ENCODE results near the gene RAB1B. TPM values are rescaled to one million over a fixed set of nuclear protein-coding genes. Genes with fewer than 3 reads are reported as not detected.

Gene RAB1B
- total RNA-seq, 1 donor from 2014 or later = 85.4 TPM

- no peak for DNase-seq
- Mint-ChIP-seq H3K9me3 (ENCODE audit: unreplicated experiment) (peaks cover 7% of the 10 kb centered on the region), H3K4me1 (ENCODE audit: low read depth, unreplicated experiment) (peaks cover 41% of the 10 kb centered on the region), H3K36me3 (ENCODE audit: unreplicated experiment) (no peaks in the 10 kb centered on the region), H3K27me3 (ENCODE audit: unreplicated experiment) (peaks cover 5% of the 10 kb centered on the region), H3K27ac (ENCODE audit: unreplicated experiment) (no peak overlapping the region), H3K4me3 (ENCODE audit: unreplicated experiment) (peak overlapping the region; percentile 53)
- no peak for TF ChIP-seq CTCF (IDR thresholded peaks at IDR 0.05; ENCODE audit: partially characterized antibody, unreplicated experiment)
Observed at GRCh38 chr11:66231561-66231960, 36.9 kb upstream of the RAB1B start.

DNA sequence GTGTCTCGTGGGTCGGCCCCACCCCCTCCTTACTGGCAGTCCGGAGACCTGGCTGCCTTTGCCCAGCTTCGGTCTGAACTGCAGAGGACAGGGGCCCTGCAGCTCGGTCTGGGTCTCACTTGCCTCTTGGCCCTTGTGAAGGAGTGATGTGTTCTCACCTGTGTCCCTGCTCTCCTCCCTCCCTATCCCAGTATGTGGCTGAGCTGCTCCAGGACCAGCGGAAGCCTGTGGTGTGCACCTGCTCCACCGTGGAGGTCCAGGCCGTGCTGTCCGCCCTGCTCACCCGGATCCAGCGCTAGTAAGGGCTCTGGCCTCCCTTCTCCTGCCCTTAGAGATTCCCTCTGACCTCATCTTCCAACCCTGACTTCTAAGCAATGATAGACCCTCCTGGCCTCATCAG is 35.7 kb upstream of the RAB1B start:
- H3K27me3 Mint-ChIP-seq (ENCODE audit: unreplicated experiment) = peaks cover 5% of the 10 kb centered on the region
- peaks cover 7% of the 10 kb centered on the region for H3K9me3 Mint-ChIP-seq (ENCODE audit: unreplicated experiment)
- no peak for TF ChIP-seq CTCF (IDR thresholded peaks at IDR 0.05; ENCODE audit: partially characterized antibody, unreplicated experiment)
- no peak for DNase-seq
- H3K4me1 Mint-ChIP-seq (ENCODE audit: low read depth, unreplicated experiment) = peaks cover 33% of the 10 kb centered on the region
- H3K27ac Mint-ChIP-seq (ENCODE audit: unreplicated experiment) = no peak overlapping the region
- no peak overlapping the region for H3K4me3 Mint-ChIP-seq (ENCODE audit: unreplicated experiment)
- H3K36me3 Mint-ChIP-seq (ENCODE audit: unreplicated experiment) = no peaks in the 10 kb centered on the region

- Mint-ChIP-seq H3K4me1 (ENCODE audit: low read depth, unreplicated experiment) (peaks cover 30% of the 10 kb centered on the region), H3K27ac (ENCODE audit: unreplicated experiment) (no peak overlapping the region), H3K9me3 (ENCODE audit: unreplicated experiment) (peaks cover 7% of the 10 kb centered on the region), H3K27me3 (ENCODE audit: unreplicated experiment) (peaks cover 5% of the 10 kb centered on the region), H3K4me3 (ENCODE audit: unreplicated experiment) (no peak overlapping the region), H3K36me3 (ENCODE audit: unreplicated experiment) (no peaks in the 10 kb centered on the region)
- no peak for DNase-seq
- TF ChIP-seq CTCF (IDR thresholded peaks at IDR 0.05; ENCODE audit: partially characterized antibody, unreplicated experiment) = no peak
Observed at GRCh38 chr11:66233301-66233700, 35.1 kb upstream of the RAB1B start.

- no peak overlapping the region for H3K27ac Mint-ChIP-seq (ENCODE audit: unreplicated experiment)
- DNase-seq = no peak
- H3K4me1 Mint-ChIP-seq (ENCODE audit: low read depth, unreplicated experiment) = peaks cover 21% of the 10 kb centered on the region
- H3K27me3 Mint-ChIP-seq (ENCODE audit: unreplicated experiment) = peaks cover 5% of the 10 kb centered on the region
- no peak for TF ChIP-seq CTCF (IDR thresholded peaks at IDR 0.05; ENCODE audit: partially characterized antibody, unreplicated experiment)
- peaks cover 5% of the 10 kb centered on the region for H3K9me3 Mint-ChIP-seq (ENCODE audit: unreplicated experiment)
- no peak overlapping the region for H3K4me3 Mint-ChIP-seq (ENCODE audit: unreplicated experiment)
- no peaks in the 10 kb centered on the region for H3K36me3 Mint-ChIP-seq (ENCODE audit: unreplicated experiment)
Observed at GRCh38 chr11:66235141-66235540, 33.3 kb upstream of the RAB1B start.

DNA sequence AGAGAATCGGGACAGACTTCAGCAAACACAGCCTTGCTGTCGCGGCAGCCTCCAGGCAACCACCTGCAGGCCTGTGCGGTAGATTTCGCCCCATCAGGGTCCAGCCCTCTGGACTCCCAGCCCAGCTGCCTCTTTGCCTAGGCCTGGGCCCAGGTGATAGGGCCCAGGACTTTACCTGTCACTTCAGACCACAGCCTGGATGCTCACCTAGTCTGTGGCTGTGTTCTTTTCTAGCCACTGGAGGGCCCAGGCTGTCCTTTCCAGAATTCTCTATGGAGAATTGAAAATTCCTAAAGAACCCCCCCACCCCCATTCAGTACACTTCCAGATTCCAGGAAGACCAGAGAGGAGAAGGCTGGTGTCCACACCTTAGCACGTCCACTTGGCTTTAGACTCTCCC is 30.6 kb upstream of the RAB1B start:
- H3K27ac Mint-ChIP-seq (ENCODE audit: unreplicated experiment) = no peak overlapping the region

More for the DNA sequence above, 30.6 kb upstream of the RAB1B start:
- peaks cover 2% of the 10 kb centered on the region for H3K27me3 Mint-ChIP-seq (ENCODE audit: unreplicated experiment)
- DNase-seq = no peak
- H3K4me1 Mint-ChIP-seq (ENCODE audit: low read depth, unreplicated experiment) = peaks cover 9% of the 10 kb centered on the region
- TF ChIP-seq CTCF (IDR thresholded peaks at IDR 0.05; ENCODE audit: partially characterized antibody, unreplicated experiment) = no peak
- no peak overlapping the region for H3K4me3 Mint-ChIP-seq (ENCODE audit: unreplicated experiment)
- peaks cover 2% of the 10 kb centered on the region for H3K9me3 Mint-ChIP-seq (ENCODE audit: unreplicated experiment)
- H3K36me3 Mint-ChIP-seq (ENCODE audit: unreplicated experiment) = no peaks in the 10 kb centered on the region
